Umbilical cord (tissue), 2 donors: ENCODE data around the gene PREP. TPM values are rescaled to one million over a fixed set of nuclear protein-coding genes. Genes with fewer than 3 reads are reported as not detected.
"Not testable (repeated sequence)": the region's sequence is repeated elsewhere in the genome, so short reads cannot be mapped to it uniquely, and the experiment has no call there.

ENCODE experiments used
- DNase-seq: peaks from one replicate; pipeline ENCODE4 v3.0.0-alpha.2; 2015; ENCODE audit warnings: low spot score
- total RNA-seq: library from RNA; depleted of rRNA; stranded (reverse); fragments of >200 nt; gene quantifications from one replicate; pipeline ENCODE4 v1.2.3, GENCODE V29; 2014; ENCODE audit warnings: low replicate concordance; ENCODE audit not compliant: insufficient read depth

Gene PREP
- total RNA-seq, 1 donor from 2014 or later = 17.8 TPM

DNA sequence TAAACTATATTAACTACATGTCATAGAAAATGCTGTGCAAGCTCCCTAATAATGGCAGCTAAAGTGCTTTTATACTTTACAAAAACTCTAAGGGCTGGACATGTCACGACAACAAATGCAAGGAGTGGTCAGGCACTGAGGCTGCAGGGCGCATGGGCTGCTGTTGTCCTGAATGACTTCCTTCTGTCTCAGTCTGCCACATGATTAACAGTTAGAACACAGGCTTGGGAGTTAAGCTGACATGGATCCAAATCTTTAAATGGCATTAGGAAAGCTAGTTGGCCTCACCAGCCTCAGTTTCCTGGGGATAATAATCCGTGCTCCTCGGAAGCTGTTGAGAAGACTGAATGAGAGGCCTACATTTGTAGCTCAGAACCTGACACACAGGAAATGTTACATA is 57.4 kb downstream of the PREP start:
- no peak for DNase-seq

DNA sequence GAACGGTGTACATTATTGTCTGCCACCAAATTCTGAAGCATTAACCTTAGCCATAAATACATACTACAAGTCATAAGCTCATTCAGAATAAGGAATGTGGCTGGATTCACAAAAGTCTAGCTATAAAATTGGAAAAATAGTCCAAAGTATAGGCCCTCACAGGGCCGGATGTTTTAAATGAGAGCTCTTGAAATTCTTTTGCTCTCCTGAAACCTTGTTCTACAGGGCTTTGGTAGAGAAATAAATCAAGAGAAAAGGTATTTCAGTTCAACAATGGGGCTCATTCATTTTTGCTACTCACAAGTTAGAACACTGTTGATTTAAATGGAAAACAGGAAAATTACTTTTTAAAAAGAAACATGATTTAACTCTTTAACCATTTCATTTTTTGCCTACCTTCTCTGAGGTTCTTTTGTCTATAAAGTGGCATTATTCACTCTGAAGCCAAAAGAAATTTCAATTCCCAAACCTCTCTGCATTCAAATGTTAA is 58.0 kb downstream of the PREP start:
- no peak for DNase-seq

DNA sequence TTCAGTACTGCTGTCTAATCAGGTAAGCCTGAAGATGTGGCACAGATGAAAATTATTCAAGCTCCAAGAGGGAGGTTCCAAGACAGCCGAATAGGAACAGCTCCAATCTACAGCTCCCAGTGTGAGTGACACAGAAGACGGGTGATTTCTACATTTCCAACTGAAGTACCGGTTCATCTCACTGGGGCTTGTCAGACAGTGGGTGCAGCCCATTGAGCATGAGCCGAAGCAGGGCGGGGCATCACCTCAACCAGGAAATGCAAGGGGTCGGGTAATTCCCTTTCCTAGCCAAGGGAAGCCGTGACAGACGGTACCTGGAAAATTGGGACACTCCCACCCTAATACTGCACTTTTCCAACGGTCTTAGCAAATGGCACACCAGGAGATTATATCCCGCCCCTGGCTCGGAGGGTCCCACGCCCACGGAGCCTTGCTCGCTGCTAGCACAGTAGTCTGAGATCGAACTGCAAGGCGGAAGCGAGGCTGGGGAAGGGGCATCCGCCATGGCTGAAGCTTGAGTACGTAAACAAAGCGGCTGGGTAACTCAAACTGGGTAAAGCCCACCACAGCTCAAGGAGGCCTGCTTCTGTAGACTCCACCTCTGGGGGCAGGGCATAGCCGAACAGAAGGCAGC is 64.4 kb downstream of the PREP start:
- not testable (repeated sequence) for DNase-seq

GRCh38 chr6:105336986-105337385 is 65.9 kb downstream of the PREP start:
- DNase-seq = no peak

- no peak for DNase-seq
Measured at GRCh38 chr6:105332576-105332975, 70.3 kb downstream of the PREP start.

DNA sequence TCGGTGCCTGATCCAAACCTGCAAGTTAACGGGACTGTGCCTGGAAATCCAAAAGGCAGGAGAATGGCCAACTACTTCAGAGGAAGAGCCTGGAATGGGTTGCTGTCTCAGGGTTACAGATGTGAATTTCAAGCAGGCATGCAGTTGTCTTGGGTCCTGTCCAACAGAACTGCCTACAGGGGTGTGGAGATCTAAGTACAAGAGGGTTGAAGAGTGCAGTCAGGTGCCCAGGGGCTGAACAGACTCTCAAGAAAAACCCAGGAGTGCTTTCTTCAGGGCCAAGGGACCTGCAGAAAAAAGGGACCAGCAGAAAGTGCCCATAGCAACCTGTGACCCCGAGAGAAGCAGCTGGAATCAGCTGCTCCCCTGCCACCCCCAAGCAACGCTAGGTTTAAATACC is 71.0 kb downstream of the PREP start:
- DNase-seq = no peak

DNA sequence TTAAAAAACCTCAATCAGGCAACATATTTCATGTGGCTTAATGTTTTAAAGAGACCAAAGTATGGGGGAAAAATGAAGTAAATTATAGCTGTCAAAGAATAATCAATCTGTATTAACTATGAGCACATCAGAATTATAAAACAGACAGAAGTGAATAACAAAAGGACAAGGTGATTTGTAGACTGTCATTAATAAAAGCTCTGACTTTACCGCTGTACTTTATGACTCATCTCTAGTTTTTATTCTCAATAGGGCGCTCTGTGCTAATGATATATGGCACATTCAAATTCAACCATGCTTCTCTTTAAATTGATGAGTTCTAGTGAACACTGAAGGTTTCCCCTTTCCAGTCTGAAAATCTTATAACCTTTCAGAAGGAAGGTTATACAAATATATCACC is 72.0 kb downstream of the PREP start:
- no peak for DNase-seq

DNA sequence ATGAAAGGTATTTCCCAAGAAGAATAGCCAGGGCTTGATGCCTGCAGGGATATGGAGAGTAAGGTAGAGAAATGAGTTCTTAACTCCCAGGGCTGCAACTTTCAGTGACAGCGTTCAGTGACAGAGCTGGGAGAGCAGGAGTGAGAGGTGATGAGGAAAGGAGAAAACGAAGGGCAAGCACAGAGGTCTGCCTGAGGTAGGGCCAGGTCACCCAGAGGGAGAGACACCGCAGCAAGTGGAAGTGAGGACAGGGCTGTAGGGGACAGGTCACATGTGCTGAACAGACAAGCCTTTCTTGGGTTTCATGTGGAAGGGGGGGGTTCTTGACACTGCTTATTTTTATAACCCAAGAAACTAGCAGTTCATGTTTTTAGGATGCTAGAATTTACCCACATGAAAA is 72.5 kb downstream of the PREP start:
- no peak for DNase-seq

- DNase-seq = no peak
Measured at GRCh38 chr6:105326833-105327770, 75.8 kb downstream of the PREP start.

DNA sequence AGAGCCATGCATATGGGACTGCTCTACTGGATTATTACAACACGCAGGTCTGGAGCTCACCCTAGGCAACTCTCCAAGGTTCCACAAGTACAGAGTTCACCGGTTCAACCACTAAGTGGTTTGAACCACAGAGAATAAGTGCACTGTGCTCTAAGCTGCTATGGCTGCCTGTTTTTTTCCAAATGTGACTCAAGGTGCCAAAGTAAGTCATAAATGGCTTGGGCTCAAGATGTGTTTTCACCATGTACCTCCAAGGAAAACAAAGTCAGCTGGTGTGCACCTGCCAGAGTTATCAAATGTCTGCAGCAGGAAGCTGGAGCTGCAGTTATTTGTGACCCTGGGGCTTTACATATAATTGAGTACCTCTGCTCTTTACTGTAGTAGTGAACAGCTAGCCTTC is 76.7 kb downstream of the PREP start:
- DNase-seq = no peak

DNA sequence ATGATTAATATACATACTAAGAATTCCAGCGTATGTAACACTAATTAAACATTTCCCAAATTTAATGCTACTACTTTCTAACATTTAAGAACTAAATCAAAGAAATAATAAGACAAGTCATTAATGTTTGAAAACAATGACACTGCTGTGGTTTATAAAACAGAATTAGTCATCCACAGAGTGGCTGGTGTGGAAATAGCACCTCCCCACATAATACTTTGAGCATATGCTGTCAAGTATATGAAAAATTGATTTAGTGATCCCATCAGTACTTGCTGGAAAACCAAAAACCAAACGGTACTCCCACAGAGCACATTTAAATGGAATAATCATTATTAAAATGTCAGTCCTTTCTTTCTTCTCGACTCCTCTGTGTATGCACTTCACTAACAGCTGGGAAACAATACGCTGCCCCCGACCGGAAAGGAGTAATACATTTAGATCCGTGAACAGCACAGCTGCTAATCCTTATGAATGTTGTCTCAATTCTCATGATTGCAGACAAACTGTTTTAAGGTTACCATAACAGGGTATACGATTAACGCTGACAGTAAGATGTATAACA is 78.4 kb downstream of the PREP start:
- DNase-seq = no peak

DNA sequence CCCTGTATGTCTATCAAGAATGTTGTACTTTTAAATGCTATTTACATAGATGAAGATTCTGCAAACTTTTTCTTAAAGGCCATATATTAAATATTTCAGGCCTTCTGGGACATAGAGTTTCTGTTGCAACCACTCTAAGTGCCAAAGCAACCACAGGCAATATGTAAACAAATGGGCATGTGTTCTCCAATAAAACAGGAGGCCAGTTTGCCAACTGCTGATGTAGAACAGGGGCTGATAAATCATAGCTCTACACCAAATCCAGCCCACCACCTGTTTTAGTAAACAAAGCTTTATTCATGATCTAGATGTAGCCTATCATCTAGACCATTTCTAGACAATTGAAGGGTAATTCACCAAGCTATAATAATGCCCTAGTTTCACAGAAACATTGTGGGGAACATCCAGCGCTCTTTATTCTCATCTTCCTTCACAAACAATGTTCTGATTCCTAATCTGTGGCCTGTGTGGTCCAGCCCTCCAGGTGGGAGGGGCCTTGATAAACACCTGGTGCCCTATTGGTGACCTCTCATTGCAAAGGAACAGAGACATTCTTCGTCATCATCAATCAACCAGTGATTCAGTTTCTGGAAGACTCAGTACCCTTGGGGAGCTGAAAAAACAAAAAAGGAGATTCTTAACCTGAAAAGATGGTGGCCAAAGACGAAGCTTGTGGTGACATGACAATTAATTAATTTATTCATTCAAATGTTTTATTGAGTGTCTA is 80.2 kb downstream of the PREP start:
- no peak for DNase-seq

- DNase-seq = no peak
Measured at GRCh38 chr6:105321728-105322127, 81.2 kb downstream of the PREP start.

GRCh38 chr6:105321207-105321606 is 81.7 kb downstream of the PREP start:
- DNase-seq = no peak

GRCh38 chr6:105320765-105321164 is 82.1 kb downstream of the PREP start:
- DNase-seq = no peak

DNA sequence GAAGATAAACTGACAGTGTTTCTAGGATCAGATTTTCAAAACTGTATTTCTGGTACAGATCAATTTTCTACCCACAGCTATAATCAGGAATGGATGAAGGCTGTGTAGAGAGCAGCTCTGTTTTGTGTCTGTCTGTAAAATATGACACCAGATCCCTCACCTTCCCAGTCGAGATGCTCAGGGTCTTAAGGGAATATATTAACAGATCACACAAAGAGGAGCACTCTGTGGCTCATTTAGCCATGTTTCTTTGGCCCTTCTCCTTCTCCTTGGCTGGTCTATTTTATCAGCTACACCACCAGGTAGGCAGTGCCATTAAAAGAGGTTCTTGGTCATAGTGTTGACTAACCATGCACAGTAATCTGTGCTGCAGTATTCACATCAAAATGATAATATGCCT is 82.6 kb downstream of the PREP start:
- no peak for DNase-seq

DNA sequence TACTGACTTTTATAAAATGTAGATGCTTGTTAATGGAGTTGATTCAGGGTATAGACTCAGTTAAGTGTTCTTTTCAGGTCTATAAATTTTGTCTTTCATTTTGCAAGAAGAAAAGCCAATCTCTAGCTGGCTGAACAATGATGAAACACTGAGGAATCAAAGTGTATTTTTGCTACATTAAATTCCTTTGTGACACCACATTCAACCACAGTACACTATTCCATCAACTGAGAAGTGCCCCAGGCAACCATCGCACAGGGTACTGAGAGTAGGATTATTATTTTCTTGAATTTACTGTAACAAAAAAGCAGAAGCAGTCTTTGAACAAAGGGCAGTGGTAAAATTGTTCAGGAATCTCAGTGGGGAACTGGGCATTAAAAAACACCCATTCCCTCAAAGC is 83.6 kb downstream of the PREP start:
- DNase-seq = no peak

- peak; percentile 33 for DNase-seq
Measured at GRCh38 chr6:105318660-105319059, 84.2 kb downstream of the PREP start.

- no peak for DNase-seq
Measured at GRCh38 chr6:105317607-105318533, 85.0 kb downstream of the PREP start.

DNA sequence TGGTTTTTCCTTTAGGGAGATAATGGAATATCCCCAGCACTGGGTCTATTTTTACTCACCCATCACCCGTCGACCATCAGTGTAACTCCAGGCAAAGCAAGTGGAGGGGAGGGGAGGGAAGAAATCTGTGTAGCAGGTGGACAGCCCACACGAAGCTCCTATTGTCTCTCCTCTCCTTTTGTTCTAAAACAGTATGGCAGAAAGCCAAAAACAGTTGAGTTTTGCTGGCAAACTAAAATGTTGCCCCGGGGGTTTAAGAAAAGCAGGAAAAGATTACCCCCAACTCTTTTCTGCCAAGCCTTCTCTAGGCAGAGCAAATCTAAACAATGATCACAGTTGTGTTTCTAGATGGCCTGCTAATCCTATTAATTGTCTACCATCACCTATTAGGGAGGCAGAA is 89.7 kb downstream of the PREP start:
- no peak for DNase-seq

- no peak for DNase-seq
Measured at GRCh38 chr6:105310947-105311346, 91.9 kb downstream of the PREP start.
